ENCODE data around the gene VIP. TPM values are rescaled to one million over a fixed set of nuclear protein-coding genes. Genes with fewer than 3 reads are reported as not detected.

Gene VIP
- polyA plus RNA-seq, 1 of the 3 experiments (the other 2 are of a cell fraction): 2.5 TPM

DNA sequence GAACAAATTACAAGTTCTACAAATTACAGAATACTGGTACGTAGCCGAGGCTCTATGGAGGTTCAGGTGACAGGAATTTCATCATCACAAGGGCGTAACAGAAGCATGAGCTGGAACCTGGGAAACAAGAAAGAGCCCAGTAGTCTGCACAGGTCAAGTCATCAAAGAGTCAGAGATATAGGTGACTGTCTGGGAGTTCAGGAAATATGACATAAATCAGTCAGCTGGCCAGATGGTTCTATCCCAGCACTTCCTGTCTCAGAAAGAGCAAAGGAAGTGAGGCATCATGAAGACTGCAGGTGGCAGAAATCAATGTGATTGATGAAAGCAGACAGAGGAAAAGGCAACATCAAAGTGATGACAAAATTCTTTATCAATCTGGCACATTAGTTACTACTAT is 29.6 kb upstream of the VIP start:
- no peaks in the 10 kb centered on the region for H3K9me2 ChIP-seq
- peaks cover 42% of the 10 kb centered on the region for H3F3A ChIP-seq (replicated peaks; ENCODE audit: insufficient read depth)
- peak overlapping the region in 1 of 2 experiments; percentile 92; a peak in 3 of 4 replicates for H3K27ac ChIP-seq (ENCODE audit: low read depth in 2 of 2, low read length in 1 of 2)
- no peak for DNase-seq
- TF ChIP-seq TCF12 (IDR thresholded peaks at IDR 0.05) (peak; percentile 66), FOSL2 (IDR thresholded peaks at IDR 0.05; ENCODE audit: borderline replicate concordance, low read depth) (no peak), EP300 (IDR thresholded peaks at IDR 0.05; ENCODE audit: borderline replicate concordance in 1 of 2, low read depth in 1 of 2, low read length in 1 of 2) (peak; percentile 45 to 48; a peak in 2 of 4 replicates), POLR2AphosphoS5 (IDR thresholded peaks at IDR 0.05; ENCODE audit: low read depth, low read length) (no peak; the same call in 1 of the 2 replicates)
- TF ChIP-seq, protein P1, sequence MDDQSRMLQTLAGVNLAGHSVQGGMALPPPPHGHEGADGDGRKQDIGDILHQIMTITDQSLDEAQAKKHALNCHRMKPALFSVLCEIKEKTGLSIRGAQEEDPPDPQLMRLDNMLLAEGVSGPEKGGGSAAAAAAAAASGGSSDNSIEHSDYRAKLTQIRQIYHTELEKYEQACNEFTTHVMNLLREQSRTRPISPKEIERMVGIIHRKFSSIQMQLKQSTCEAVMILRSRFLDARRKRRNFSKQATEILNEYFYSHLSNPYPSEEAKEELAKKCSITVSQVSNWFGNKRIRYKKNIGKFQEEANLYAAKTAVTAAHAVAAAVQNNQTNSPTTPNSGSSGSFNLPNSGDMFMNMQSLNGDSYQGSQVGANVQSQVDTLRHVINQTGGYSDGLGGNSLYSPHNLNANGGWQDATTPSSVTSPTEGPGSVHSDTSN (IDR thresholded peaks at IDR 0.05): peak; percentile 84
- CTCF ChIA-PET: interaction anchor here (1.1 to 1.9 kb wide), 3 partner anchors 17 to 231 kb away, joined by 4 to 6 read pairs (median 5); no protein-coding TSS in a partner anchor
- POLR2A ChIA-PET: no interaction called here
- no peak overlapping the region; the same call in 1 of the 2 replicates for H3K4me2 ChIP-seq
- H4K20me1 ChIP-seq (ENCODE audit: insufficient read depth): no peaks in the 10 kb centered on the region
- peaks cover 0 to 10% of the 10 kb centered on the region in 2 experiments for H3K36me3 ChIP-seq (replicated peaks in 1 of 2; ENCODE audit: control insufficient read depth in 1 of 2, insufficient read depth in 2 of 2, low read length in 1 of 2)
- H2AFZ ChIP-seq (ENCODE audit: low read depth): 0 out of 2 replicates have a peak overlapping the region, but pooled peaks have one; percentile 13
- no peaks in the 10 kb centered on the region for H3K9me3 ChIP-seq
- H3K79me2 ChIP-seq (ENCODE audit: insufficient read depth): peaks cover 38% of the 10 kb centered on the region
- peaks cover 2 to 9% of the 10 kb centered on the region in 2 experiments; a peak in 3 of 4 replicates for H3K4me1 ChIP-seq (ENCODE audit: control insufficient read depth in 1 of 2, insufficient read depth in 2 of 2, low read depth in 1 of 2, low read length in 1 of 2)
- WGBS (ENCODE audit: low lambda C conversion rate): 28% methylated on average over 3 of the region's 3 CpGs
- H3K9ac ChIP-seq: peak overlapping the region; percentile 28; the same call in 1 of the 2 replicates
- no peak overlapping the region for H3K4me3 ChIP-seq (ENCODE audit: low read depth in 2 of 2, low read length in 1 of 2)
- H3K27me3 ChIP-seq (ENCODE audit: insufficient read depth): no peaks in the 10 kb centered on the region

DNA sequence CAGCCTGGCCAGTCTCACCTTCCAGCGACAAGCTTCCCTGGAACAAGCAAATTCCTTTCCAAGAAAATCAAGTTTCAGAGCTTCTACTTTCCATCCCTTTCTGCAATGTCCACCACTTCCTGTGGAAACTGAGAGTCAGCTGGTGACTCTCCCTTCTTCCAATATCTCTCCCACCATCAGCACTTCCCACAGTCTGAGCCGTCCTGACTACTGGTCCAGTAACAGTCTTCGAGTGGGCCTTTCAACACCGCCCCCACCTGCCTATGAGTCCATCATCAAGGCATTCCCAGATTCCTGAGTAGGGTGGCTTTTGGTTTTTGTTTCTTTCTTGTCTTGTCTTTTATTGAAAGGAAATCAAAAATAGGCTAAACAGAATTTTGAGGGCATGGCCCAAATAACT is 28.6 kb upstream of the VIP start:
- Histone ChIP-seq H3F3A (replicated peaks; ENCODE audit: insufficient read depth) (peaks cover 38% of the 10 kb centered on the region), H2AFZ (ENCODE audit: low read depth) (no peak overlapping the region; the same call in 1 of the 2 replicates), H3K4me1 (ENCODE audit: control insufficient read depth in 1 of 2, insufficient read depth in 2 of 2, low read depth in 1 of 2, low read length in 1 of 2) (peaks cover 2 to 9% of the 10 kb centered on the region in 2 experiments; a peak in 3 of 4 replicates), H3K9me2 (no peaks in the 10 kb centered on the region), H3K27ac (ENCODE audit: low read depth in 2 of 2, low read length in 1 of 2) (peak overlapping the region in 1 of 2 experiments; percentile 92; a peak in 2 of 4 replicates), H3K79me2 (ENCODE audit: insufficient read depth) (peaks cover 31% of the 10 kb centered on the region), H4K20me1 (ENCODE audit: insufficient read depth) (no peaks in the 10 kb centered on the region), H3K9ac (peak overlapping the region; percentile 13; the same call in 1 of the 2 replicates), H3K4me3 (ENCODE audit: low read depth in 2 of 2, low read length in 1 of 2) (no peak overlapping the region), H3K9me3 (no peaks in the 10 kb centered on the region), H3K36me3 (replicated peaks in 1 of 2; ENCODE audit: control insufficient read depth in 1 of 2, insufficient read depth in 2 of 2, low read length in 1 of 2) (peaks cover 0 to 8% of the 10 kb centered on the region in 2 experiments), H3K27me3 (ENCODE audit: insufficient read depth) (no peaks in the 10 kb centered on the region), H3K4me2 (no peak overlapping the region)
- ChIA-PET POLR2A (no interaction called here), CTCF (interaction anchor here (1.1 to 1.3 kb wide), 3 partner anchors 8 to 230 kb away, joined by 3 to 6 read pairs (median 4); no protein-coding TSS in a partner anchor)
- no peak for DNase-seq
- WGBS (ENCODE audit: low lambda C conversion rate): 54% methylated on average over 4 of the region's 4 CpGs
- TF ChIP-seq, protein P1 (IDR thresholded peaks at IDR 0.05): 0 out of 2 replicates have a peak, but pooled peaks have one; percentile 12
- no peak for TF ChIP-seq TAF1 (IDR thresholded peaks at IDR 0.05; ENCODE audit: borderline replicate concordance, low read depth, low read length)

DNA sequence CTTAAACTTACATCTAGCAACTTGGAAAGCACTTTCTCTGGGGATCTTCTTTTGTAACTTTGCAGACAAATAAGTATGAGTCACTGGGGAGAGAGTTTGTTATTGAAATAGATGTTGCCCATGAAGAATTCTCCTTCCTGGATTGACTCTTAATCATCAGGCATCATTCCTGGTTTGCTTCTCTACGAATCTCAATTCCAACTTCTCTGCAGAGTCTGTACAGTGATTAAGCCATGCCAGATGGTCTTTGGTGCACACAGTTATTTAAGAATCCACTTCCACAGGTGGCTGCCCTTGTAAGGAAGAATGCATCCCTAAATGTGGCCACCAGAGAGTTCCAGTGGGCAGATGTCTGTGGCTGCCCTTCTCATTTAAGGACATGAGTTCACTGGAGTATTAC is 27.2 kb upstream of the VIP start:
- Histone ChIP-seq H3K4me1 (ENCODE audit: control insufficient read depth in 1 of 2, insufficient read depth in 2 of 2, low read depth in 1 of 2, low read length in 1 of 2) (peaks cover 2 to 9% of the 10 kb centered on the region in 2 experiments; a peak in 3 of 4 replicates), H4K20me1 (ENCODE audit: insufficient read depth) (no peaks in the 10 kb centered on the region), H2AFZ (ENCODE audit: low read depth) (peak overlapping the region; percentile 63), H3K4me3 (ENCODE audit: low read depth in 2 of 2, low read length in 1 of 2) (no peak overlapping the region), H3K4me2 (peak overlapping the region; percentile 60; the same call in 1 of the 2 replicates), H3K36me3 (replicated peaks in 1 of 2; ENCODE audit: control insufficient read depth in 1 of 2, insufficient read depth in 2 of 2, low read length in 1 of 2) (peaks cover 0 to 3% of the 10 kb centered on the region in 2 experiments), H3K79me2 (ENCODE audit: insufficient read depth) (peaks cover 17% of the 10 kb centered on the region), H3F3A (replicated peaks; ENCODE audit: insufficient read depth) (peaks cover 38% of the 10 kb centered on the region), H3K27ac (ENCODE audit: low read depth in 2 of 2, low read length in 1 of 2) (peak overlapping the region; percentile 70 to 92), H3K9me3 (no peaks in the 10 kb centered on the region), H3K27me3 (ENCODE audit: insufficient read depth) (no peaks in the 10 kb centered on the region), H3K9ac (peak overlapping the region; percentile 55; the same call in 1 of the 2 replicates), H3K9me2 (no peaks in the 10 kb centered on the region)
- CTCF ChIA-PET: interaction anchor here (2.3 kb wide), 1 partner anchor 25 kb away, joined by 10 read pairs; no protein-coding TSS in a partner anchor
- no peak for DNase-seq
- WGBS (ENCODE audit: low lambda C conversion rate): 0% methylated on average over 1 of the region's 1 CpG
- POLR2A ChIA-PET: no interaction called here
- TF ChIP-seq MXI1 (IDR thresholded peaks at IDR 0.05; ENCODE audit: low read depth, low read length) (no peak), FOSL2 (IDR thresholded peaks at IDR 0.05; ENCODE audit: borderline replicate concordance, low read depth) (peak; percentile 47; the same call in 1 of the 2 replicates), JUND (IDR thresholded peaks at IDR 0.05) (no peak; the same call in 1 of the 2 replicates), RFX5 (IDR thresholded peaks at IDR 0.05; ENCODE audit: low read length) (no peak), TEAD4 (IDR thresholded peaks at IDR 0.05; ENCODE audit: borderline replicate concordance, insufficient read depth) (no peak), FOXM1 (IDR thresholded peaks at IDR 0.05; ENCODE audit: low read depth) (no peak), RCOR1 (IDR thresholded peaks at IDR 0.05; ENCODE audit: low read length) (no peak)
- TF ChIP-seq, protein P2, sequence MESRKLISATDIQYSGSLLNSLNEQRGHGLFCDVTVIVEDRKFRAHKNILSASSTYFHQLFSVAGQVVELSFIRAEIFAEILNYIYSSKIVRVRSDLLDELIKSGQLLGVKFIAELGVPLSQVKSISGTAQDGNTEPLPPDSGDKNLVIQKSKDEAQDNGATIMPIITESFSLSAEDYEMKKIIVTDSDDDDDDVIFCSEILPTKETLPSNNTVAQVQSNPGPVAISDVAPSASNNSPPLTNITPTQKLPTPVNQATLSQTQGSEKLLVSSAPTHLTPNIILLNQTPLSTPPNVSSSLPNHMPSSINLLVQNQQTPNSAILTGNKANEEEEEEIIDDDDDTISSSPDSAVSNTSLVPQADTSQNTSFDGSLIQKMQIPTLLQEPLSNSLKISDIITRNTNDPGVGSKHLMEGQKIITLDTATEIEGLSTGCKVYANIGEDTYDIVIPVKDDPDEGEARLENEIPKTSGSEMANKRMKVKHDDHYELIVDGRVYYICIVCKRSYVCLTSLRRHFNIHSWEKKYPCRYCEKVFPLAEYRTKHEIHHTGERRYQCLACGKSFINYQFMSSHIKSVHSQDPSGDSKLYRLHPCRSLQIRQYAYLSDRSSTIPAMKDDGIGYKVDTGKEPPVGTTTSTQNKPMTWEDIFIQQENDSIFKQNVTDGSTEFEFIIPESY (IDR thresholded peaks at IDR 0.05; ENCODE audit: borderline replicate concordance, low read depth): no peak
